Hepatocyte (in vitro differentiated cells): Measurements from ENCODE around the gene SPATC1L.
"Not testable (repeated sequence)": the region's sequence is repeated elsewhere in the genome, so short reads cannot be mapped to it uniquely, and the experiment has no call there.

ENCODE experiments used
- EZH2 ChIP-seq: fragments of 200-600 bp; sonication (generic); IDR thresholded peaks from 2 replicates; pipeline ENCODE4 v1.6.1; 2016; ENCODE audit warnings: antibody characterized with exemption, mild to moderate bottlenecking, borderline replicate concordance
- EZH2phosphoT487 ChIP-seq: fragments of 200-600 bp; sonication (generic); IDR thresholded peaks from one replicate; pipeline ENCODE4 v1.6.1; 2018; ENCODE audit warnings: antibody characterized with exemption, mild to moderate bottlenecking, low read depth, moderate library complexity; ENCODE audit not compliant: unreplicated experiment, severe bottlenecking
- TF ChIP-seq, protein P1 (sequence below): fragments of 200-600 bp; sonication (generic); IDR thresholded peaks from 2 replicates; pipeline ENCODE4 v1.5.1; 2016; ENCODE audit warnings: antibody characterized with exemption, mild to moderate bottlenecking; ENCODE audit not compliant: poor library complexity

GRCh38 chr21:46200877-46201803 lies 16.9 kb upstream of the SPATC1L start:
- TF ChIP-seq, protein P1, sequence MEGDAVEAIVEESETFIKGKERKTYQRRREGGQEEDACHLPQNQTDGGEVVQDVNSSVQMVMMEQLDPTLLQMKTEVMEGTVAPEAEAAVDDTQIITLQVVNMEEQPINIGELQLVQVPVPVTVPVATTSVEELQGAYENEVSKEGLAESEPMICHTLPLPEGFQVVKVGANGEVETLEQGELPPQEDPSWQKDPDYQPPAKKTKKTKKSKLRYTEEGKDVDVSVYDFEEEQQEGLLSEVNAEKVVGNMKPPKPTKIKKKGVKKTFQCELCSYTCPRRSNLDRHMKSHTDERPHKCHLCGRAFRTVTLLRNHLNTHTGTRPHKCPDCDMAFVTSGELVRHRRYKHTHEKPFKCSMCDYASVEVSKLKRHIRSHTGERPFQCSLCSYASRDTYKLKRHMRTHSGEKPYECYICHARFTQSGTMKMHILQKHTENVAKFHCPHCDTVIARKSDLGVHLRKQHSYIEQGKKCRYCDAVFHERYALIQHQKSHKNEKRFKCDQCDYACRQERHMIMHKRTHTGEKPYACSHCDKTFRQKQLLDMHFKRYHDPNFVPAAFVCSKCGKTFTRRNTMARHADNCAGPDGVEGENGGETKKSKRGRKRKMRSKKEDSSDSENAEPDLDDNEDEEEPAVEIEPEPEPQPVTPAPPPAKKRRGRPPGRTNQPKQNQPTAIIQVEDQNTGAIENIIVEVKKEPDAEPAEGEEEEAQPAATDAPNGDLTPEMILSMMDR, result not testable (repeated sequence)
- TF ChIP-seq EZH2phosphoT487, EZH2: not testable (repeated sequence)
